ENCODE data around the gene CCDC157. TPM values are rescaled to one million over a fixed set of nuclear protein-coding genes. Genes with fewer than 3 reads are reported as not detected.

CCDC157 gene
- total RNA-seq, 1 donor from 2014 or later, result 7.0 TPM

DNA sequence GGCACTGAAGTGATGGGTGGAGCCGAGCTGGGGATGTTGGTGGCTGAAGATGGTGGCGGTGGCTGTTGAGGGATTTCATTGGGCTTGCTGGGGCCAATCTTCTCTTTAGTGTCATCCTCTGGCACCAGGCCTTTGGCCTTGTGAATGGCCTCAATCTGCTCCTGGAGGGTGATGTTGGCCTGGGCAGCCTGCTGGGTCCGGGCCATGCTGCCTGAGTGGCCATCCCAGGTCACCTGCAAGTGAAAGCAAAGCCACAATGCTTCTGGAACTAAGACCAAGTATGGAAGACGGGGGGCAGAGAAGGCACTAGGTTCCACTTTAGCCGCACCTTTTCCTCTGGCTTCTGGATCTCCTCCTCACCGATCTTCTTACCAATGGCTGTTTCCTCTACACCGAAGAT lies 18.0 kb upstream of the CCDC157 start:
- Histone ChIP-seq H3K4me3 (no peak overlapping the region), H3K36me3 (peaks cover 95 to 100% of the 10 kb centered on the region in 2 donors), H3K27ac (no peak overlapping the region), H3K4me1 (peaks cover 0 to 18% of the 10 kb centered on the region in 2 donors), H3K9me3 (no peaks in the 10 kb centered on the region), H3K27me3 (no peaks in the 10 kb centered on the region)
- intact Hi-C loops (cut with DNase I), result no loop called here
- TF ChIP-seq, protein P1, sequence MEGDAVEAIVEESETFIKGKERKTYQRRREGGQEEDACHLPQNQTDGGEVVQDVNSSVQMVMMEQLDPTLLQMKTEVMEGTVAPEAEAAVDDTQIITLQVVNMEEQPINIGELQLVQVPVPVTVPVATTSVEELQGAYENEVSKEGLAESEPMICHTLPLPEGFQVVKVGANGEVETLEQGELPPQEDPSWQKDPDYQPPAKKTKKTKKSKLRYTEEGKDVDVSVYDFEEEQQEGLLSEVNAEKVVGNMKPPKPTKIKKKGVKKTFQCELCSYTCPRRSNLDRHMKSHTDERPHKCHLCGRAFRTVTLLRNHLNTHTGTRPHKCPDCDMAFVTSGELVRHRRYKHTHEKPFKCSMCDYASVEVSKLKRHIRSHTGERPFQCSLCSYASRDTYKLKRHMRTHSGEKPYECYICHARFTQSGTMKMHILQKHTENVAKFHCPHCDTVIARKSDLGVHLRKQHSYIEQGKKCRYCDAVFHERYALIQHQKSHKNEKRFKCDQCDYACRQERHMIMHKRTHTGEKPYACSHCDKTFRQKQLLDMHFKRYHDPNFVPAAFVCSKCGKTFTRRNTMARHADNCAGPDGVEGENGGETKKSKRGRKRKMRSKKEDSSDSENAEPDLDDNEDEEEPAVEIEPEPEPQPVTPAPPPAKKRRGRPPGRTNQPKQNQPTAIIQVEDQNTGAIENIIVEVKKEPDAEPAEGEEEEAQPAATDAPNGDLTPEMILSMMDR (IDR thresholded peaks at IDR 0.05), result no peak
- DNase-seq (ENCODE audit: low spot score in 2 of 2), result no peak

GRCh38 chr22:30340911-30341685 lies 15.7 kb upstream of the CCDC157 start:
- TF ChIP-seq, protein P1 (IDR thresholded peaks at IDR 0.05), result no peak
- intact Hi-C loops (cut with DNase I), result loop anchor here (5.0 kb wide), 1 partner anchor 54 kb away; the partner anchor contains the start of gene CASTOR1
- Histone ChIP-seq H3K27me3 (no peaks in the 10 kb centered on the region), H3K4me1 (peaks cover 0 to 18% of the 10 kb centered on the region in 2 donors), H3K9me3 (no peaks in the 10 kb centered on the region), H3K4me3 (no peak overlapping the region), H3K27ac (peak overlapping the region; percentile 51 to 57), H3K36me3 (peaks cover 96 to 100% of the 10 kb centered on the region in 2 donors)
- peak in 1 of 2 donors; percentile 87 for DNase-seq (ENCODE audit: low spot score in 2 of 2)

- Histone ChIP-seq H3K27ac (no peak overlapping the region), H3K36me3 (peaks cover 68 to 98% of the 10 kb centered on the region in 2 donors), H3K4me3 (no peak overlapping the region), H3K4me1 (peaks cover 0 to 18% of the 10 kb centered on the region in 2 donors), H3K9me3 (no peaks in the 10 kb centered on the region), H3K27me3 (no peaks in the 10 kb centered on the region)
- no peak for DNase-seq (ENCODE audit: low spot score in 2 of 2)
- intact Hi-C loops (cut with DNase I), result loop anchor here (5.0 kb wide), 1 partner anchor 57 kb away; the partner anchor contains the start of gene CASTOR1
- TF ChIP-seq, protein P1 (IDR thresholded peaks at IDR 0.05), result no peak
Measured at GRCh38 chr22:30344447-30345200, 12.2 kb upstream of the CCDC157 start.

DNA sequence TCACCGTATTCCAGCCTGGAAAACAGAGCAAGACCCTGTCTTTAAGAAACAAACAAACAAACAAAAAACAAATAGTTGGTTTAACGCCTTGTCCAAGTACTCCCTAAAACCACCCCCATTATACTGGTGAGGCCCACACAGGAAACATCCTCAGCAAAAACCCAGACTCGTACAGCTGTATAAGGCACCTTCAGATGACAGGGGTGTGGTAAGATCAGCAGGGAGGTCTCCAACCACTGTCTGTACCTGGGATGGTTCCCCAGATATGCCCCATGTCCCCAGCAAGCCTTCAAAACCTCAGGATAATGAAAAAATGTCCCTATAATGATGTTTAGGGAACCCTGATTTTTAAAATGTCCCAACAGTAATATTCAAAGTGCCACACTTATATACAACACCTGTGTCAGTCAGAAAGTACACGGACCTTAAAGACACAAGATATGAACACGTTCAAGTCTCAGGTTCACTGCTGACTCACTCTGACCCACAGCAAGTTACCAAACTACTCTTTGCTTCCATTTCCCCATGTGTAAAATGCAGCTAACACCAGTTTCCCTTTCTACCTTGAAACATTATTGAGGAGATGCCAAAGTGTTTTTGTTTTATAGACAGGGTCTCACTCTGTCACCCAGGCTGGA lies 9.4 kb upstream of the CCDC157 start:
- no peak overlapping the region for H3K4me3 ChIP-seq
- TF ChIP-seq, protein P1 (IDR thresholded peaks at IDR 0.05), result no peak
- H3K9me3 ChIP-seq, result no peaks in the 10 kb centered on the region
- H3K4me1 ChIP-seq, result no peaks in the 10 kb centered on the region
- peaks cover 61 to 97% of the 10 kb centered on the region in 2 donors for H3K36me3 ChIP-seq
- H3K27ac ChIP-seq, result no peak overlapping the region
- no peak for DNase-seq (ENCODE audit: low spot score in 2 of 2)
- intact Hi-C loops (cut with DNase I), result no loop called here
- H3K27me3 ChIP-seq, result no peaks in the 10 kb centered on the region

DNA sequence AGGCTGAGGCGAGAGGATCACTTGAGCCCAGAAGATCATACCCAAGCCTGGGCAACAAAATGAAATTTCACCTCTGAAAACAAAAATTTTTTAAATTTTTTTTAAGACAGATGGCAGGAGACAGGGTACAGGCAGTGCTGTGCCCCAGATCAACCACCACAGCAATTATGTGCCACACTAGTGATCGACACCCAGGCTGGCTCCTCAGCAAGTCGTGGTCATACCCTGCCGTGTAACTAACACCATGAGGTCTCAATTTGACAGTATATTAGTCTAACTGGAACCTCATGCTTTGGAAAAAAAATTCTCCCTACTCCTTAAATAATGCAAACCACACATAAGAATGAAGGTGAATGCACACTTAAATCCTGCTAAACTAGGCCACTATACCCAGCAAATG lies 8.4 kb upstream of the CCDC157 start:
- intact Hi-C loops (cut with DNase I), result no loop called here
- no peaks in the 10 kb centered on the region for H3K4me1 ChIP-seq
- H3K9me3 ChIP-seq, result no peaks in the 10 kb centered on the region
- H3K4me3 ChIP-seq, result no peak overlapping the region
- no peak overlapping the region for H3K27ac ChIP-seq
- TF ChIP-seq, protein P1 (IDR thresholded peaks at IDR 0.05), result no peak
- no peak for DNase-seq (ENCODE audit: low spot score in 2 of 2)
- H3K27me3 ChIP-seq, result no peaks in the 10 kb centered on the region
- H3K36me3 ChIP-seq, result peaks cover 59 to 93% of the 10 kb centered on the region in 2 donors

All from ascending aorta (tissue), 2 donors.